Ishikawa (cell line): ENCODE results near the gene NR6A1.

Source experiments
- CEBPB ChIP-seq: IDR thresholded peaks from 2 replicates; pipeline ENCODE4 v1.6.1; 2012
- CREB1 ChIP-seq: IDR thresholded peaks from 2 replicates; pipeline ENCODE4 v1.6.1; 2012; ENCODE audit warnings: low read depth
- EP300 ChIP-seq: IDR thresholded peaks from 2 replicates; pipeline ENCODE4 v1.6.1; 2012; ENCODE audit warnings: borderline replicate concordance
- NFIC ChIP-seq: IDR thresholded peaks from 2 replicates; pipeline ENCODE4 v1.6.1; 2012
- RAD21 ChIP-seq: IDR thresholded peaks from 2 replicates; pipeline ENCODE4 v1.6.1; 2012; ENCODE audit warnings: low read depth
- YY1 ChIP-seq: IDR thresholded peaks from 2 replicates; pipeline ENCODE4 v1.6.1; 2012; ENCODE audit warnings: low read depth
- TF ChIP-seq, protein P1 (sequence below): IDR thresholded peaks from 2 replicates; pipeline ENCODE4 v1.6.1; 2012
- TF ChIP-seq, protein P2 (sequence below): IDR thresholded peaks from 2 replicates; pipeline ENCODE4 v1.6.1; 2012

DNA sequence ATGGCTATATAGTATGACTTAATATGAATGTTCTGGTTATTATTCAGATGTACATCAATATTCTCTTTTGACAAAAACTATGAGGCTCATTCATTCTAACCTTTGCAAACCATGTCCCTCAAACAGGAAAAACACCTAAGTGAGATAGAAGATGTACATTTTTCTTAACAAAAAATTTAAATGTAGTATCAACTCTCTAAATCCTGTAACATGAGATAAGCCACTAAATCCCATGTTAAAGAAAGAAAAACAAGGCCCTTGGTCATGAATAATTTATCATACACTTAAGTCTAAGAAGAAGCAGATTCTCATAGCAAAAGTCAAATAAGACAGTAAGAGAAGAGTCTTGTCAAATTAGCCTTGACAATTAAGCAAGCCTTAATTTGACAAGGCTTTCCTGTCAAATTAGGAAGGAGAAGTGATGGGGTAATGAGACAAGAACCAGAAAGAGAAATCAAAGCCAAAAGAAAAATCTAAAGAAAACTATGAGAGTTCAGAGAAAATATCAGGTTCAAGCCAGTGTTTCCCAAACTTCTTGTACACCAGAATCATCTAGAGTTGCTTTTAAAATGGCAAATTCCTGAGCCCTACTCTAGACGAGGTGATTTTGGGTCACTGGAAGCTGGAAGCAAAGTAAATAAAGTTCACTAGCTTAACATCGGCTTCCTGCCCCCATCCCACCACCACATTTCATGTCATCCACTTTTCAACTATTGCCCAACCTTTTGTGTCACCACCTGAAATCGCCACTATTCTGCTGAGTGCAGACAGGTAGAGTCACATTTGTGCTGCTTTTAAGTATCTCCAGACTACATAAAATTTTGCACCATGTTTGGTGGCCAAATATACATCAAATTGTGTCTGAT is 76.5 kb downstream of the NR6A1 start:
- TF ChIP-seq RAD21: no peak
- no peak for TF ChIP-seq YY1
- TF ChIP-seq CREB1: no peak
- TF ChIP-seq EP300: no peak
- TF ChIP-seq, protein P1, sequence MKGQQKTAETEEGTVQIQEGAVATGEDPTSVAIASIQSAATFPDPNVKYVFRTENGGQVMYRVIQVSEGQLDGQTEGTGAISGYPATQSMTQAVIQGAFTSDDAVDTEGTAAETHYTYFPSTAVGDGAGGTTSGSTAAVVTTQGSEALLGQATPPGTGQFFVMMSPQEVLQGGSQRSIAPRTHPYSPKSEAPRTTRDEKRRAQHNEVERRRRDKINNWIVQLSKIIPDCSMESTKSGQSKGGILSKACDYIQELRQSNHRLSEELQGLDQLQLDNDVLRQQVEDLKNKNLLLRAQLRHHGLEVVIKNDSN: no peak
- TF ChIP-seq NFIC: no peak
- TF ChIP-seq, protein P2, sequence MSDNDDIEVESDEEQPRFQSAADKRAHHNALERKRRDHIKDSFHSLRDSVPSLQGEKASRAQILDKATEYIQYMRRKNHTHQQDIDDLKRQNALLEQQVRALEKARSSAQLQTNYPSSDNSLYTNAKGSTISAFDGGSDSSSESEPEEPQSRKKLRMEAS: no peak
- no peak for TF ChIP-seq CEBPB
